Activated CD8-positive, alpha-beta memory T cell treated with anti-CD3 and anti-CD28 coated beads for 24 hours (primary cell): ENCODE results near the gene ACCSL.

Experiments used
- DNase-seq: peaks from one replicate; pipeline ENCODE4 v3.0.0-alpha.2; 2020

The ACCSL gene

DNA sequence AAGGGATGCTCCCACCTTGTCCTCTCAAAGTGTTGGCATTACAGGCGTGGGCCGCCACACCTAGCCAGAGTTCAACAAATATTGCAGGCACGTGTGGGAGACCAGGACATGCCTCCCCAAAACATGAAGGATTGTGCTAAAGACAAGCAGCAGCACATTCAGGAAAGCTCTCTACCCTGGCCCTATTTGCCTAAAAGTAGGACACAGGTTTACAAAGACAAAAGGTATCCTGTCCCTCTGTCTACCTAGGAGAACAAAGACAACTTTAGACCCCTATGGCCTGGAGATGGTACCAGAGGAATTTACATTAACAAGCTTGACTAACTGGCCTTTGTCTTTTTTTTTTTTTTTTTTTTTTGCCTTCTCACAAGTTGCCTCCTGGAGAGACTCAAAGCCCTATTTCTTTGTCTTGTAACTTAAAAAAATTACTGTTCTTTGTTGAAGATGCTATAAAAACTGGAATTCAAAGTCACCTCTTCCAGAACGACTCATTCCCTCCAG is 17.4 kb downstream of the ACCSL start:
- DNase-seq = no peak

DNA sequence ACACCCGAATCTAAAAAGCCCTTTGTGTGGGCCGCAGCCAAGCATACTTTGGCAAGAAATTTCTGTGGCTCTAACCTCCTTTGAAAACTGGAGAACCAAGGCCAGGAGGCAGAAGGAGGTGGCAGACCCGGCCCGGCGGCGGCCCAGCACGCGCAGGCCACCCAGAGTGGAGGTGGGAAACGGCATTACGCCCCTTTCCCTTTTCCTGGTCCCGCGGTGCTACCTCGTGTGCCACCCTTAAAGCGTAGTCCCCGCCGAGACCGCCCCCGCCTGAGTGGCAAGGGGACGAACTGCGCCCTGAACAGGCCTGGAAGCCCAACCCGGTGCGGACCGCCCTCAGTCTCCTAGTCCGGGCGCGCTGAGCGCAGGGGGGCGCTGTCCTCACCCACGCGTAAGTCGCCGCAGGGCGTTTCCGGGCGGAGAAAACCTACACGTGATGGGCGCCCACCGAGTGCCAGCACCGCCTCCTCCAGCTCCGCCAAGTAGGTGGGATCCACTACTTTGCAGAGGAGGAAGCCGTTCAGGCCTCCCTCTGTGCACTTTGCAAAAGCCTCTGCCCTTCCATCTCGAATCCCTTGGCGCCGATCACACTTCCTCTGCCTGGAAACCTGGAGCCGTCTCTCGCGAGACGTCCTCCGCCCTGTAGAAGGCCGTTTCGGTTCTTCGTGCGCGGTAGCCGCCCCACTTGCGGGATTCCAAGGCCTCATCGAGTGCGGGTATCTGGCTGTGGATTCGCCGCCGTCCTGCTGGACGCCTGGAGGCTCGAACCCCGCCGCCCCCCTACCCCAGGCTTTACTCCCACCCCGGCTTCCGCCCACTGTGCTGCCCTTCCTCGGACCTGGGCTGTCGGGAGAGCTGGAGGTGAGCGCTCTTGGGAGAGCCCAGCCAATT is 18.3 kb downstream of the ACCSL start, which contains the start of gene ACCS:
Gene ACCS, plus strand, starts transcription at position 430 of the 891 bp plus-strand sequence. CDS start 1,358 bp downstream, outside the sequence.
- DNase-seq = peak; percentile 94

DNA sequence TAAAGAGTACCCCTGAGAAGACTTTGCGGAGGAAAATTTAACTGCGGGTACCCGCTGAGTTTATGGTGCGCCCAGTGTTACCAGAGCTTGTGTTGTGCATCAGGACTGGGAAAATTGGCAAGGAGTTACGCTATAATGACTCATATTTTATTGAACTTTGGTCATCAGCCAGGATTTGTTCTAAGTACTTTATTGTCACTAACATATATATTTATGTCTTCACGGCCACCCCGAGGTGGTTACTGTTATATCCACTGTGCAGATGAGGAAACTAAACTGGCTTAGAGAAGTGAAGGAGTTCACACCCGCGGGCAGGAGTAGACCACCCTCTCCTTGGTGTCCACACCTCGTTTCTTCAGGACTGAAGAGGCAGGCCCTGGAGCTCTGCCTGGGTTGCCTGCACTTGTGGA is 19.0 kb downstream of the ACCSL start:
- no peak for DNase-seq

DNA sequence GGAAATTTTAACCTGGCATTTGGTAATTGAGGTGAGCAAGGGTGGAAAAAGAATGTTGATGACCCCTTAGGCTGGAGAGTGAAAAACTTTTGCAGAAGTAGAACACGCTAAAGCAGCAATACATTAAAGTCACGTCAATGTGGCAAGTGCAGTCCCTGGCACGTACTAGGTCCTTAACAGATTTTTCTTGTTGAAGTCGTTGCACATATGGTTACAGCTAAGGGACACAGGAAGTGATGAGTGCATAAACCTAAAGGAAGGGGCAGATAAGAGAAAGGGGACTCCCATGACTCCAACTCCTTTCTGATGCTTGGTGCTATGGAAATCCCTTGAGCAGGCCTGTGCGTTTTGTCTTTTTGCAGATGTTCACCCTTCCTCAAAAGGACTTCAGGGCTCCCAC is 19.5 kb downstream of the ACCSL start:
- no peak for DNase-seq

DNA sequence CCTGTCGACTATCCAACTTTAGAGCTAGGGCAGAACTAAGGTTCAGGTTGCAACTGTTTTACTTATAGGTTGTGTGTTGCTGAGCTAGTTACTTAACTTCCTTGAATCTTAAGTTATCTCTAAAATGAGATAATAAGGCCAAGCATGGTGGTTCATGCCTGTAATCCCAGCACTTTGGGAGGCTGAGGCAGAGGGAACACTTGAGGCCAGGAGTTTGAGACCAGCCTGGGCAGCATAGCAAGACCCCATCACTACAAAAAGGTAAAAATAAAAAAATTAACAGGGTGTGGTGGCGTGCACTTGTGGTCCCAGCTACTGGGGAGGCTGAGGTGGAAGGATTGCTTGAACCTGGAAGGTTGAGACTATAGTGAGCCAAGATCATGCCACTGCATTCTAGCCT is 20.4 kb downstream of the ACCSL start:
- no peak for DNase-seq

DNA sequence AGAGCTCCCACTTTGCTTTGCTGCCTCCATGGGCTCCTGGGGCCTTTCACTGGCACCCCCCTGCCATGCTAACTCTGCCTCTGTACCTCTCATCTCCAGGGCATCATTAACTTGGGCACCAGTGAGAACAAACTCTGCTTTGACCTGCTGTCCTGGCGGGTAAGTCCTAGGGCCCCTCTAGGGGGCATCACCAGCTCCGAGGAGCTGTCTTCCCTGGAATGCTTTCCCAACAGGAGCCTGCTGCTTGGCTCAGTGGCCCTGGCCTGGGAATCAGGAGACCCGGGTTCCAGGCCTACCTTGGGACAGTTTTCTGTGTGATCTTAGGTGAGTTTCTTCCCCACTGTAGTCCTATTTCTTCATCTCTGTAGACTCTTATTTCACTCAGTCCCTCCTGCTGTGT is 23.4 kb downstream of the ACCSL start:
- no peak for DNase-seq

DNA sequence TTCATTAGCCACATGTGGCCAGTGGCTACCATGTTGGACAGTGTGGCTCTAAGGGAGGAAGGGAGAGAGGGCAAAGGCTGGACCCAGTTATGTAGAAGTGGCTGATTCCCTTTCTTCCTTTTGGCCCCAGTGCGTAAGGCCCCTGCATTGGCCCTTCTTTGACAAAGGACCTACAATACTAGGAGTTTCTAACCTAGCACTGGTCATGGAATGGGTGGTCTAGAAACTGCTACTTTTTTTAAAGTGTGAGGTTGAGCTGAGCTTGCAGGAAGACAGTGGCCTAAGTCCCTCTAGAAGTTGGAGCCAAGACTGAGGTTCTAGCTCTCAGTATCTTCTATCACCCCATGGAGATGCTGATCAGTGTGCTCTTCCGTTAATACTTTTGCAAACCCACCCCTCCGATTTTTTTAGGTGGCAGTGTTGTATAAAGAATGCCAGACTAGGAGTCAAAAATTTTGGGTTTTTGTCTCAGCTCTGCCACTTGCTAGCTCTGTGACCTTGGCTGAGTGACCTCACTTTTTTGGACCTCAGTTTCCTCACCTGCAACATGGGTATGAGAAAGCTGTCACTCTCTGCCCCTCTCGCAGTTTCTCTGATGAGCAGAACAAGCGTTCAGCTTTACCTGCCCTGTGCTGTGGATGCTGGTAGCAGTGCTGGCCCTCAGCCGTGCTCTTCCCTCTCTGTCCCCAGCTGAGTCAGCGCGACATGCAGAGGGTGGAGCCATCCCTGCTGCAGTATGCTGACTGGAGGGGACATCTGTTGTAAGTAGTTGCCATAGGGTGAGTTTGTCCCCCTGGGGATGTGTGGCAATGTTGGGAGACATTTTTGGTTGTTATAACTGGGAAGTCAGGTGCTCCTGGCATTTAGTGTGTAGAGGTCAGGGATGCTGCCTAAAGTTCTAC is 25.2 kb downstream of the ACCSL start:
- DNase-seq = no peak

DNA sequence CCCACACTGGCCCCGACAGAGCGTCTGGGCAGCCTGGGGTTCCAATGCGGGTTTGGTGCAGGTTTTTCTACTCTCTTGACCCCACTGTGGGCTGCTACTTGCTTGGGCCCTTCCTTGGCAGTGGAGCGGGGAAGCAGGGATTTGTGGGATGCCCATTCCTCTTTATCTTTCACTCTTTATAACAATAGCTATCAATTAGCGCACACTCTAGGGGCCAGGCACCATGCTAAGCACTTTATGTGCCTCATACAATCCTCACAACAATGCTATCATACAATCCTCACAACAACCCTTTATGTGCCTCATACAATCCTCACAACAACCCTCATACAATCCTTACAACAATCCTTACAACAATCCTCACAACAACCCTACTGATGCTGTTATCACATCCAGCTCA is 31.0 kb downstream of the ACCSL start:
- no peak for DNase-seq

DNA sequence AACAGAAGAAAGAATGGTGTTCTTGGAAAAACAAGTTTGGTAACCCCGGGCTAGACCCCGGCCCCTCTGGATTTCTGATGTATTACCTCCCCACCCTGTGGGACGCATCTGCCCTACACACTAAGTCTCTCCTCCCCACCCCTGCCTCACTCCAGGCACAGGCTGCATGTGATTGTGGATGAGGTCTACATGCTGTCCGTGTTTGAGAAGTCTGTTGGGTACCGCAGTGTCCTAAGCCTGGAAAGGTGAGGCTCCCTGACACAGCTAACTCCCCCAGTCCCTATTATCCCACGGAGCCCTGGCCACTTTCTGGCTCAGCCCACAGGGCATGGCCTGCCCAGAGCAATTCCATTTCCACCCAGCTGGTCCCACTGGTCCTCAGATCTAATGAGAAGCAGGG is 31.6 kb downstream of the ACCSL start:
- DNase-seq = no peak

DNA sequence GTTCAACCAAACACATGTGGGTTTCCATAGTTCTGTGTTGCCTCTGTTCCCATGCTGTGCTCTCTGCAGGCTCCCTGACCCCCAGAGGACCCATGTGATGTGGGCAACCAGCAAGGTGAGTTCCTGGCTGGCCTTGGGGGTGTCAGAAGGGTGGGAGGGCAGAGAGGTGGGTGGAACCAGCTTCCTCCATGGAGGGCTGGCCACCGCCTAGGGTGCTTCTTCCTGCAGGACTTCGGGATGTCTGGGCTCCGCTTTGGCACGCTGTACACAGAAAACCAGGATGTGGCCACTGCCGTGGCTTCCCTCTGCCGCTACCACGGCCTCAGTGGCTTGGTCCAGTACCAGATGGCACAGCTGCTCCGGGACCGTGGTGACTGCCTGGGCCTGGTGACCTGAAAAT is 33.2 kb downstream of the ACCSL start:
- DNase-seq = no peak

DNA sequence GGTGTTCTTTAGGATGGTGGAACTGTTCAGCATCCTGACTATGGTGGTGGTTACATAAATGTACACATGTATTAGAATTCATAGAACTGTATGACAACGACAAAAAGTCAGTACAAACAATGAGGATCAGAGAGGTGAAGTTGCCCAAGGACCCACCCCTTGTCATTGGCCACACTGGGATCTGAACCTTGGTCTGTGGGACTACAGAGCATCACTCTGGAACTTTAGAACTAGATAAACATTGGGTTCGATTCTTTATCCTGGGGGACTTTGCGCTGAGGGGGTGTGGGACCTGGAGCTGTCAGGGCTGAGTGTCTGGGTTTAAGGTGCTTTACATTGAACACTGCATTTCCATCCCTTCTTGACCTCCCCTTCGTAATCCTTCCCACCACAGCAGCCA is 34.9 kb downstream of the ACCSL start:
- DNase-seq = no peak

DNA sequence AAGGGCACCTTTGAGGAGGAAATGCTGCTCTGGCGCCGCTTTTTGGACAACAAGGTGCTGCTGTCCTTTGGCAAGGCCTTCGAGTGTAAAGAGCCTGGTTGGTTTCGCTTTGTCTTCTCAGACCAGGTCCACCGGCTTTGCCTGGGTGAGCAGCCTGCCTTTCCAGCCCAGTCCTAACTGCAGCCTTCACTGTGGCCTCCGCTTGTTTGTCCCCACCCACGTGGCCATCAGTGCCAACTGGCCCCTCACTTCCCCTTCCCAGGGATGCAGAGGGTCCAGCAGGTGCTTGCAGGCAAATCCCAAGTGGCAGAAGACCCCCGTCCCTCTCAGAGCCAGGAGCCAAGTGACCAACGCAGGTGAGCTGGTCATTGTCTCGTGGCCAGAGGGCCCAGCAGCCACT is 35.7 kb downstream of the ACCSL start:
- DNase-seq = no peak

DNA sequence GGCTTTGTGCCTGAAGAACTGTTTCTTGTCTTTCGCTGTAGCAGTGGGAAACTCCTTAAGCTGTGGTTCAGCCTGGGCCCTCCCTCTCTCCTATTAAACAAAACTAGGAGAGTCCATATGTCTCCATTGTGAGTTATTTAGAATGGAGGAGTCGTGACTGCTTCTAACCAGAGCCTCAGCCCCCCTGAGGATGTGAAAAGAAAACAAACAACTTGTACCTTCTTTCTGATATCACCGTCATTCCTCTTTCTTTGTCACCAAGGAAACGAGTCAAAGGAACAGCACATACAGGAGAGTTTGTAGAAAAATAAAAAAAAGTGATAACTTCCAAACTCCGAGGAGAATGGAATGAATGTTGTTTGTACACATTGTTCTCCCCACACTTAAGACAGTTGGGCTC is 36.1 kb downstream of the ACCSL start:
- no peak for DNase-seq

DNA sequence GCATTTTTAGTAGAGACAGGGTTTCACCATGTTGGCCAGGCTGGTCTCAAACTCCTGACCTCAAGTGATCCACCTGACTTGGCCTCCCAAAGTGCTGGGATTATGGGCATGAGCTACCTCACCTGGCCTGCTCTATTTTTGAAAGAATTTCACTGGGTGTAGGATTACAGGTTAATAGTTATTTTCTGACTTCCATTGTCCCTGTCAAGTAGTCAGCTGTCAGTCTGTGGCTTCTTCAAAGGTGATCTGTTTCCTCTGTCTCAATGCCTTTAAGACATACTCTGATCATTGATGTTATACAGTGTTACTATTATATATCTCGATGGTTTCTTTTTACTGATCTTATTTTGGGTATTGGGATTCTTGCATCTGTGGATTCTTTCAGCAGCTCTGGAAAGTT is 37.5 kb downstream of the ACCSL start:
- DNase-seq = no peak

DNA sequence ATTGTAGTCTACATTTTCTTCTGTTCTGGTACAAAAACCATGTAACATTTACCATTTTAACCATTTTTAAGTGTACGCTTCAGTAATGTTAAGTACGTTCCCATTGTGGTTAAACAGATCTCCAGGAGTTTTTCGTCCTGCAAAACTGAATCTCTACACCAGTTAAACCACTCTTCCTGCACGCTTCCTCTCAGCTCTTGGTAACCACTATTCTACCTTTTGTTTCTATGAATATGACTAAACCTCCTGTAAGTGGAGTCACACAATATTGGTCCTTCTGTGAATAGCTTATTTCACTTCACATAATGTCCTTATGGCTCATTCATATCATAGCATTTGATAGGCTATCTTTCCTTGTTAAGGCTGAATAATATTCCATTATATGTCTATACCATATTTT is 40.6 kb downstream of the ACCSL start:
- DNase-seq = no peak

DNA sequence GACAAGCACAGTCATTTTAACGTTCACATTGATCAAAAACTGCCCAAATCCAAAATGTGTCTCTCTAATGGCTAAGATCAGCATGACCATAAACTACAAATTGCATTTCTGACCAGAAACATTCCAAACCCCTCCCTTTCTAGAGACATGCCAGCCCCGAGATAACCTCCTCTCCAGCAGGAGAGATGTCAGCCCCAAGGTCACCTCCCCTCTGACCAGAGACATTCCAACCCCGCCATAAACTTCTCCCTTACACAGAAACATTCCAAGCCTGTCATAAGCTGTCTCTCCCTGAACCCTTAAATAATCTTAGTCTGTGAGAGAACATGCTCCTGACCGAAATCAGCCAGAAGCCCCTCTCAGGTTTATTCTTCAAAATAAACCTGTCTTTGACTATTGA is 41.1 kb downstream of the ACCSL start:
- no peak for DNase-seq

DNA sequence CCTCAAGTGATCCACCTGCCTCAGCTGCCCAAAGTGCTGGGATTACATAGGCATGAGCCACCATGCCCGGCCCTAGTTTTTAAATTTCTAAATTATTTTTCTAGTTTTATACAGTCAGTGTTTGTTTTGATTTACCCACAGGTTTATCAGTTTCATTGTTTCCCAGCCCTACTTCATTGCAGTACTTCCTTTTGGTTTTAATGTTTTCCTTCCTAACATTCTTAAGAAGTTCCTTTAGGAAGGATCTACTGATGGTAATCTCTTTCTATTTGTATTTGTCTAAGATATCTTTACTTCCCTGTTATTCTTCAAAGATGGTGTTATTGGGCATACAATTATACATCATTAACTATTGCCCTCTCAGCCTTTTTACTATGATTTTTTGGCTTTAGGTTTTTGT is 42.8 kb downstream of the ACCSL start:
- DNase-seq = no peak

DNA sequence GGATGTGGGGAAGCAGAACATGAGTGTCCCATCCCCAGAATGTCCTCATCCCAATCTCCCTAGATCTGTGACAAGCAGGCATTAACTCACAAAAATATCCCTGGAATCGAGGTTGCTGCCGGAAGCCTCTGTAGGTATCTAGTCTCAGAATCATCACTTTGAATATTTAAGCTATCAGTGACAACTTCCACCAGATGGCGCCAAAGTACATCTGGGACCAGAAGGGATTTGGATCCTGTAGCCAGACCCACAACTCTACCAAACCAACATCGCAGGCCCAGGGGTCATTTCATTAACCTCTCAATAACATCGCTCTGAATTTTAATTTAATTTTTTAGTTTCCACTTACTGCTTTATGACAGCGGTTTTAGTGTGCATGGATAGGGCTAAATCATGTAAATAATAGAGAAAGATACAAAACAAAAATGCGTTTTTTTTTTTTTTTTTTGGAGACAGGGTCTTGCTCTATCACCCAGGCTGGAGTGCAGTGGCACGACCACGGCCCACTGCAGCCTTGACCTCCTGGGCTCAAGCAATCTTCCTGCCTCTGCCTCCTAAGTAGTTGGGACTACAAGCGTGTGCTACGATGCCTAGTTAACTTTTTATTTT is 46.6 kb downstream of the ACCSL start:
- DNase-seq = peak; percentile 82

DNA sequence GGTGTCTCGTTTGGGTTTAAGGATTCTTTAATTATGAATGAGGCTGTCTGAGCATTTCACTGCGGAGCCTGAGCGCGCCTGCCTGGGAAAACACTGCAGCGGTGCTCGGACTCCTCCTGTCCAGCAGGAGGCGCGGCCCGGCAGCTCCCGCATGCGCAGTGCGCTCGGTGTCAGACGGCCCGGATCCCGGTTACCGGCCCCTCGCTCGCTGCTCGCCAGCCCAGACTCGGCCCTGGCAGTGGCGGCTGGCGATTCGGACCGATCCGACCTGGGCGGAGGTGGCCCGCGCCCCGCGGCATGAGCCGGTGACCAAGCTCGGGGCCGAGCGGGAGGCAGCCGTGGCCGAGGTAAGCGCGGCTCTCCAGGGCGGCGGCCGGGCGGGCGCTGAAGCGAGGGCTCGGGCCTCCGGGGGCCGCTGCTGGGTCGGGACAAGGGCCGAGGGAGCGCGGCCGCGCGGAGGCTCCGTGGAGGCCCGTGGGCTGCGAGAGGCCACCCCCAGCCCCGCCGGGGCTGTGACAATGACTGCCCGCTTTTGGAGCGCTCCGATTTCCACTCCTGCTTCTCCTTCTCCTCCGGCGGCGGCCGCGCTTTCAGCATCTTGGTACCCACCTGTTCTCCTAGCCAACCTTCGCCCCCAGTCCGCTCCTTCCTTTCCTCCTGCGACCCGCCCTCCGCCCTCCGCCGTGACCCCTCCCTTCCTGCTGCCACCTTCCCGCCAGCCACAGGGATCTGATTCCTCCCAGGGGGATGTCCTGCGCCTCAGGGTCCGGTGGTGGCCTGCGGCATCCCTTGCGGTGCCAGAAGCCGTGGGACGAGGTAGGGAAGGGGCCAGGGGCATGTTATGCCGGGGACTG is 48.0 kb downstream of the ACCSL start, which contains the start of gene EXT2:
Gene EXT2, plus strand, starts transcription at position 173 of the 854 bp plus-strand sequence. CDS start 12,035 bp downstream, outside the sequence.
- peak; percentile 93 for DNase-seq

DNA sequence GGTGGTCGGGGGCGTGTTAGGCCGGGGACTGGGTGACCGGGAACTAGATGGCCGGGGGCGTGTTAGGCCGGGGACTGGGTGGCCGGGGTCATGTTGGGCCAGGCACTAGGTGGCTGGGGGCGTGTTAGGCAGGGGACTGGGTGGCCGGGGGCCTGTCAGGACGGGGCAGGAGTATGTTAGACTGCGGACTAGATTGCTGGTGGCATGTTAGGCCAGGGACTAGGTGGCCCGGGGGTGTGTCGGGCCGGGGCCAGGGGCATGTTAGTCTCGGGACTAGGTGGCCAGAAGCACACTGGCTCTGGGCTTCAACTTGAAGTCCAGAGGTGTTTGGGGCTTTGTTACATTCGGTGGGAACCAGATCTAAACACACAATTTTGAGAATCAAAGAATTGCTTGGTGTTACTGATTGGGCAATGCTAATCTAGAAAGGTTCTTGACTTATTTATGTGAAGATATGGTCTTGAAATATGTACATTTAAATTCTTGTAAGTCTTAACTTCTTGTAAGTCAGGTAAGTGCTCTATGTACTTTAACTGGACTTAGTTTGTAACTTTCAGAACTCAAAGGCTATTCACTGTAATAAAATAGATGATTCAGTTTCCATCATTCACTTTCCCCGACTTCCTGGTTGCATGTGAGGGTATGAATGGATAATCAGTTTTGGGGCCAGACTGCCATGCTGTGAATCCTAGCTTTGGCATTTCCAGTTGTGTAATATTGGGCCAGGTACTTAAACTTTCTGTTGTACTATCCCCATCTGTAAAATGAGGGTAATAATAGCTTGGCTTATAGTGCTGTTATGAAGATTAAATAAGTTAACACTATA is 48.8 kb downstream of the ACCSL start:
- no peak for DNase-seq

DNA sequence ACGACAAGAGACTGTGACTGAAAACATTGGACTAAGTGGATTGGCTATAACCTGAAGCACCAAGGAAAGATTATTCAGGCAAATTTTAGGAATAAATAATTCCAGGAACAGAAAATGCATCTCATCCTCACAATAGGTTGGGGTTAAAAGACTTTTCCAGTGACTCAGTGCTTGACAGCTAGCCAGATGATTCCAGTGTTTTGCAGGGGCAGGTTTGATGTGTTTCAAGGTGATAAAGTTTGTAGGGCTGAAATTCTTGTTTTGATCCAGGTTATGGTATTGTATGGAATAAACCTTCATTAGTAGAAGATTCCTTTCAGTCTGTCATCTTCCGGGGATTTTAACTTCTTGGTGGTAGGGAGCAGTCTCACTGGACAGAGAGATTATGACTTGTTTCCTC is 50.0 kb downstream of the ACCSL start:
- DNase-seq = no peak
